AG08396 (cell line): ENCODE measurements around the gene C1orf52.

Experiments
- DNase-seq: peaks from one replicate; pipeline ENCODE4 v3.0.0; 2012; ENCODE audit warnings: low spot score, mixed read lengths

C1orf52 gene

DNA sequence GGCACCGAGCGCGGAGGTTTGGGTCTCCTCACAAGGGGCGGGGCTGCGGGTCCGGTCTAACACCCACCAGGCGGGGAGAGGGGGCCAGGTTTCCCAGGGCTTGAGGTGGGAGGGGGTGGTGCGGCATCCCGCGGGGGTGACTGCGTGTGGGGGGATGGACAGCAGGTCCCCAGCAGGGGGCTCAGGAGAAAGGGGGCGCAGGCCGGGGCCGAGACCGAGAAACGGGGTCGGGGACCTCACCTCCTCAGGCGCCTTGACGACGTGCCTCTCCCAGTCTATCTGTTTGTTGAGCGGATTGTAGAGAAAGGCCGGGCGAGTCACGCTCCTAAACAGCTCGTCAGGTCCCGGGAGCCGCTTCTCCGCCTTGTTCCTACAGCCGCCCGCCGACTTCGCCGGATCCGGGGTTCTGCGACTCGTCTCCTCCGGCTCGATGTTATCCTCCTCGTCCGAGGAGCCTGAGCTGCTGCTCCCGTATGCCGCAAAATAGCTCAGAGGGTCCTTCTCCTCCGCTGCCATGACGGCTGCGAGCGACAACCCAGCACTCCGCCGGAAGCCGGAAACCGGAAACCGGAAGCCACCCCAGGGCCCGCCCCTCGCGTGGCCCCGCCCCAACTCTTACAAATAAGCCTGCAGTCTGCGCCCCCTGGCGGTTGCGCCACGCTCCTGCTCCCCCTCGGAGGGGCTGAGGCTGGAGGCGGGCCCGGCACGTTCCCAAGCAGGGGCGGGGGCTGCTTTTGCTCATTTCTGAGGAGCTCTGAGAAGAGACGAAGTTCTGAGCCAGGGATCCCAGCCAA is at the start of gene C1orf52:
C1orf52 (minus strand) TSS at position 545 of the 794 bp plus-strand sequence; CDS start at position 516, 29 bp downstream.
- peak; percentile 92 for DNase-seq

DNA sequence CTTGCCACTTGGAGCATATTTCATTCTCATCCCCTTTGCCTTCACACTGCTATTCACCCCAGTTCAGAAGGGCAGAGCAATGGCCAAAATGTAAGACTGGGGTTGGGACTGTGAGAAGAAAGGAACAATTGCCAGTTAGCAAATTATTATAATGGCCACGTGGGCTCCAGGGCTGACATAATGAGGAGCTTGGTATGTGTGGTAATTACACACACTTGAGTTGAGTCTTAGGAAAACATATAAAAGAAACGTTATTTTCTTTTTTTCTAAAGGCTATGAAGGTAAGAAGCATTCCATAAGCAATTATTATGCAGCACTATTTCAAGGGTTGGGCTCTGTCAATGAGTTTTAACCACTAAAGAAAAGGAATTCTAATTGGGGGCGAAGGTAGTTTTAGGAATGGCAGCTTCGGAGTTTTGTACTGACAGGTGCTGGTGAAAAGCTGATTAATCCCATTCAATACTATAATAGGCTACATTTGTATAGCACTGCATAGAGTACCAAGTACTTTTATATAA is 49.4 kb upstream of the C1orf52 start:
- DNase-seq: no peak

DNA sequence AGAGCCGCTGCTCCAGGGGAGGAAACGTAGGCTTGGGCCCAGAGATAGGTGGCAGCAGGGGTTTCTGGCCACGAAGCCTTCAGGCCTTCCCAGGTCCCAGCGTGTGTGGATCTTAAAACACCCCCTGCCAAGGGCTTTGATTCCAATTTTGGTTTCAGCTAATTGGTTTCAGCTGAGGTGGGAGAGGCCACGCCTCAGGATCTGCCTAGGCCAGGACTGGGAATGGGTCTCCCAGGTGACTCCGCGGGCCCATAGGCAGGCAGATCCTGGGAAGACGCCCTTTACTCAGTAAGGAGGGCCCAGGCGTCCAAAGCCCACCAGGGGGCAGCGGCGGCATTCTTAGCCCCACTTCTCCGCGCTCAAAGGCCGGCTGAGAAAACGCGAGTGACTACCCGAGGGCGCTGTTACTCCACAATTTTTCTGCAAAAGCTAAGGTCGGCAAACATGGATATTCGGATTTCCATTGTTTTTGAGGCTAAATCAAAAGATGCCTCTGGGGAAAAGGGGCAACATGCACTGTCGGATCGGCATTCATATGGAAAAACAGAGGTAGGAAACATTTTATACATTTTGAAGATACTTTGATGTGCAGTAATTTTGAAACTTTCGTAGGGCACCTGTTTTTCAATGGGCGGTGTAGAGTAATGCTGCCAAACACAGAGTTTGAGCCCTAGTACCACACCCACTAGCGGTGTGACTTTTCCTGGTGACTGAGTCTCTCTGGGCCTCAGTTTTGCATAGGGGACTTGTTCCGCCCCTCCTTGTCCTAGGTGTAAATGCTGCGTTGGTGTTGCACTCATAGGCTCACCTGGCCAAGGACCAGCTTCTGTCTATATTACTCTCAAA is 48.7 kb upstream of the C1orf52 start:
- DNase-seq: peak; percentile 72

DNA sequence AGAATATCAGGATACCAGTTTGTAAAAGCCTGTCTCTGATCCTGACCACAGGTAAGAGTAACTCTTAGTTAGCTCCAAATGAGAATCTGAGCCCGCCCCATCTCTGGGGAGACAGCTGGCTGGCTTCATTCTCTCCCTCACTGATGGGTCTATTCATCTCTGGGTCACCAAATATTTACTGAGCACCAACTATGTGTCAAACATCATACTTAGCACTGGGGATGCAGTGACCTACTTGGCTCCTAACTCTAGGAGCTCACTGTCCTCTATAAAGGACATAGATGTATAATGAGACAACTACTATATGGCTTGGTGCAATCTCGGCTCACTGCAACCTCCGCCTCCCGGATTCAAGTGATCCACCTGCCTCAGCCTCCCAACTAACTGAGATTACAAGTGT is 46.8 kb upstream of the C1orf52 start:
- no peak for DNase-seq

- no peak for DNase-seq
These were observed 44.1 kb upstream of the C1orf52 start for GRCh38 chr1:85303440-85304162.

GRCh38 chr1:85300140-85300539 is 40.7 kb upstream of the C1orf52 start:
- DNase-seq: no peak

GRCh38 chr1:85297855-85298629 is 38.6 kb upstream of the C1orf52 start:
- peak; percentile 72 for DNase-seq

DNA sequence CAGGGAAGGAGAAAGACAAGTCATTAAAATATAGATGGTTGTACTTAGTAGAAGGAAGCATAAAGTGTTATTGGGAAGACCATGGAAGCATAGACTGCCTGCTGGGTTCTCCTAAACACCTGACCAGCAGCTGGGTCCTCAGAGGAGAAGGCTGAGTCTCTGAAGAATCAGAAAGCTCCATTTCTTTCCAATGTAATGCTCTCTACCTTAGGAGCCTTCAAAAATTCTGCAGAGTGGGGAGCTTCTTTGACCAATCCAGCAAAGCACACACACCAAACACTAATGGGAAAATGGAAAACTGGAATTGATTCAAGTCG is 38.0 kb upstream of the C1orf52 start:
- no peak for DNase-seq

GRCh38 chr1:85296980-85297379 is 37.5 kb upstream of the C1orf52 start:
- no peak for DNase-seq

GRCh38 chr1:85295654-85296053 is 36.2 kb upstream of the C1orf52 start:
- DNase-seq: no peak

- no peak for DNase-seq
These were observed 35.6 kb upstream of the C1orf52 start for GRCh38 chr1:85295006-85295431.

DNA sequence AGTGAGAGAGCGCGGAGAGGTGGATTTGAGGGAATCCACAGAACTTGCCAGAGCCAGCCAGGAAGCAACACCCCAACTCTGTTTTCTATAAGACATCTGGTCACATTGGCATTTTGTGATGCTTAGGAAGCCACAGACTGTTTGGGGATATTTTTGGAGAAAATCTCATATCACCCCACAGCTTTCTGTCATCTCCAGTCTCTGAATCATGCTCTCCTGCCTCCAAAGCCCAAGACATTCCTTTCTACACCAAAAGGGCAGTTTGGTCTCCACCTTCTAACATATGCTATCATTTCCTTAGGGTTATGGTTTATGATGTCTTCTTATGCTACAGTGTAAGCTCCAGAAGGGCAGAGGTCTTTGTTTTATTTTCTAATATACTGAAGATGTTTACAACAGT is 31.4 kb upstream of the C1orf52 start:
- peak; percentile 28 for DNase-seq

DNA sequence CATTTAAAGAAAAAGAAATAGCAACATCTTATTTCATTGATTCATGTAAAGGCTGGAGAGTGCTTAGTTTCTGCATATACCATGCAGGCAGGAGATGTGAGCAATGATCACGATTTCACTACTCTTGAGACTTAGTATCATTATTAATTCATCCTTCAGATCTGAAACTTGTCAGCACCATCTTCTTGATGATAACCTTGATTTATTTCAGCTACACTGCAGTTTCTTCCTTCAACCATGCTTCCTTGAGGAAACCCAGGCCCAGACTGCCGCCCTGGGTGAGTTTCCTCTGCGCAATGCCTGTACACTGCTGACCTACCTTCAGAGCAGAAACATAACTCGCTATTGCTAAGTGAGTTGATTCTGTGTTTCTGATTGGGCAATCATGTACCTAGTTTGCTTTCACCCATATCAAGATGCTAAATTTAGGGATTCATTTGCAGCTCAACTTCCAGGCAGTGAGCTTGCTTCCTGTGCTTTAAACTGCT is 30.4 kb upstream of the C1orf52 start:
- no peak for DNase-seq

DNA sequence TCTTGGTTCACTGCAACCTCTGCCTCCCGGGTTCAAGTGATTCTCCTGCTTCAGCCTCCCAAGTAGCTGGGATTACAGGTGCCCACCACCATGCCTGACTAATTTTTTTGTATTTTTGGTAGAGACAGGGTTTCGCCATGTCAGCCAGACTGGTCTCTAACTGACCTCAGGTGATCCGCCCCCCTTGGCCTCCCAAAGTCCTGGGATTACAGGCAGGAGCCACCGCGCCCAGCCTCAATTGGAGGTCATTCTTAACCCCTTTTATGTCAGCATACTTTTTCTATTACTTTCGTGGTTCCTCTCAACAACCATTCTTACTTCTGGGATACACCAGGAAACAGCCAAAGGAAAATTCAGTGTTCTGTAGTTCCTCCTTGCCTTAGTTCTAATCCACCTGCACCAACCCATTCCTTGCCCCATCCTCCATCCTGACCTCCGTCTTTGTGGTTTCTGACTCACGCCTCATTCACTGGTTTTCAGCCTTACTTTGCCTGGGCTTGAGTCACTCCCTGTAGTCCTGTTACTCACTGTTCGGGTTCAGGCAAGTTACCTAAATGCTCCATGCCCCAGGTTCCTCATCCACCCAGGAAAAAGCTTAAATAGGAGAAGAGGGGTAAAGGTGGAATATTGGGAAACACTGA is 29.9 kb upstream of the C1orf52 start:
- peak; percentile 67 for DNase-seq

- no peak for DNase-seq
These were observed 24.7 kb upstream of the C1orf52 start for GRCh38 chr1:85284202-85284601.

DNA sequence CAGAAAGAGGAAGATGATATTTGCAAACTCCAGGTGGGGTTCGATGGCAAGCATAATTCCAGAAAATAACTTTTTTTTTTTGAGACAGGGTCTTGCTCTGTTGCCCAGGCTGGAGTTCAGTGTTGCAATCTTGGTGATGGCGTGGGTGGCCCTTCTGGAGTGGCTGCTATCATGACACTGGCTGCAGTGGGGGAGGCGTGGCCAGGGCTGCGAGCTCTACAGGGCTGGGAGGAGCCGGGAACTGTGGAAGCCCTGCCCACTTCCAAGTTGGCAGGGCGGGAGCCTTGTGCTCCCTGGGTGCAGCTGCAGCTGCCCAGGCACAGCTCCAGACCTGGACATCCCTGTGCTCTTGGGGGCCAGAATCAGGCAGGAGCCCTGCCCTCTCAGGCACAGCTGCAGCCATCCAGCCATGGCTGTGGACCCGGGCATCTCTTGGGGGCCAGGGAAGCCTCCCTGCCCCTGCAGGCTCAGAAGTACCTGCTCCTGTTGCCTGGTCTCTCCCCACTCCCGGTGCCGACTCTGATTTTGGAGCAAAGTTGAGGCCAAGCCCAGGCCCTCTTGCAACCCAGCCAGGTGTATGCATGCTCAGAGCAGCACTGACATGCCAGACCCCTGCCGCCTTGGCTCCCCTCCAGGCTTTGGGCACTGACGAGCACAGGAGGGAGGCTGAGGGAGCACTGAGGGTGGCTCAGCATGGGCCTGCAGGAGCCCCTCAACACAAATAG is 24.2 kb upstream of the C1orf52 start:
- no peak for DNase-seq

DNA sequence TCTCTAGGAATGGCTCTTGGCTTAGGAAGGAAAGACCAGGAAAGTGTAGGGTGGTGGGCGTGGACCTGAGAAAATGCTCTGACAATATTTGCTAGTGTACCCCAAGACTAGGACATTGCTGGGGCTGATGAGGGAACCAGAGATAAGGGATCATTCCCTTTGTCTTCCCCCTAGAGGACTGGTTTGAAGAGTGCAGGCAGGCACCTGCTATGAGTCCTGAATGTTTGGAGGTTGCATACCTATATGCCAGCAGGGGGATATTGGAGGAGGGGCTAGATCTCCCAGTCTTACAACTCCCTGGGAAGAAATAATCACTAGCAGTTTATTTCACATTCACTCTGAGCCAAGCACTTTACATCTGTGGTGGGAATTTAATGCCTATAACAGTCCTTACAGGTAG is 23.0 kb upstream of the C1orf52 start:
- no peak for DNase-seq

- DNase-seq: no peak
These were observed 21.2 kb upstream of the C1orf52 start for GRCh38 chr1:85280636-85281035.

GRCh38 chr1:85279458-85280080 is 20.1 kb upstream of the C1orf52 start:
- DNase-seq: no peak

- peak; percentile 82 for DNase-seq
These were observed 19.4 kb upstream of the C1orf52 start for GRCh38 chr1:85278853-85279314.
